ENCODE results near the gene DDC.

- TF ChIP-seq POLR2AphosphoS5 (IDR thresholded peaks at IDR 0.05) = no peak
- TF ChIP-seq EP300 (IDR thresholded peaks at IDR 0.05) = no peak
Measured at GRCh38 chr7:50513166-50513871, 51.9 kb downstream of the DDC start.

All from sigmoid colon (tissue), 4 donors.